GM19193 (cell line): ENCODE results near the gene SLC24A3.

ENCODE experiments used
- POLR2A ChIP-seq: IDR thresholded peaks from 4 replicates; pipeline ENCODE4 v1.6.1; 2011; ENCODE audit not compliant: insufficient read depth, insufficient read length; ENCODE audit errors: extremely low read depth

The SLC24A3 gene

GRCh38 chr20:19720991-19721390, 508.5 kb downstream of the SLC24A3 start:
- no peak for TF ChIP-seq POLR2A

- TF ChIP-seq POLR2A = no peak
Observed at GRCh38 chr20:19723051-19723450, 510.6 kb downstream of the SLC24A3 start.

GRCh38 chr20:19723813-19724430, 511.5 kb downstream of the SLC24A3 start:
- no peak for TF ChIP-seq POLR2A

GRCh38 chr20:19725373-19725772, 512.9 kb downstream of the SLC24A3 start:
- TF ChIP-seq POLR2A = no peak

GRCh38 chr20:19725814-19726525, 513.5 kb downstream of the SLC24A3 start:
- no peak for TF ChIP-seq POLR2A

- no peak for TF ChIP-seq POLR2A
Observed at GRCh38 chr20:19727251-19727847, 514.9 kb downstream of the SLC24A3 start.

- TF ChIP-seq POLR2A = no peak
Observed at GRCh38 chr20:19729672-19730071, 517.2 kb downstream of the SLC24A3 start.

- TF ChIP-seq POLR2A = no peak
Observed at GRCh38 chr20:19730706-19731105, 518.3 kb downstream of the SLC24A3 start.

- TF ChIP-seq POLR2A = no peak
Observed at GRCh38 chr20:19734811-19735210, 522.4 kb downstream of the SLC24A3 start.

GRCh38 chr20:19735446-19735845, 523.0 kb downstream of the SLC24A3 start:
- no peak for TF ChIP-seq POLR2A

GRCh38 chr20:19737025-19737424, 524.6 kb downstream of the SLC24A3 start:
- TF ChIP-seq POLR2A = no peak

- no peak for TF ChIP-seq POLR2A
Observed at GRCh38 chr20:19738951-19739350, 526.5 kb downstream of the SLC24A3 start.

- TF ChIP-seq POLR2A = no peak
Observed at GRCh38 chr20:19739351-19739750, 526.9 kb downstream of the SLC24A3 start.

GRCh38 chr20:19740512-19740911, 528.1 kb downstream of the SLC24A3 start:
- TF ChIP-seq POLR2A = no peak

- TF ChIP-seq POLR2A = no peak
Observed at GRCh38 chr20:19741924-19742323, 529.5 kb downstream of the SLC24A3 start.

GRCh38 chr20:19742974-19743639, 530.7 kb downstream of the SLC24A3 start:
- TF ChIP-seq POLR2A = no peak

- no peak for TF ChIP-seq POLR2A
Observed at GRCh38 chr20:19743640-19743995, 531.2 kb downstream of the SLC24A3 start.

- TF ChIP-seq POLR2A = no peak
Observed at GRCh38 chr20:19745106-19745505, 532.7 kb downstream of the SLC24A3 start.
